NCI-H128 (cell line): ENCODE results near the gene USP46.

Experiments used
- DNase-seq: peaks from one replicate; lab custom pipeline; 2025; ENCODE audit not compliant: unreplicated experiment; lab: John Stamatoyannopoulos, UW

Gene USP46

GRCh38 chr4:52657618-52658501, 1.2 kb downstream of the USP46 start:
- no peak for DNase-seq

DNA sequence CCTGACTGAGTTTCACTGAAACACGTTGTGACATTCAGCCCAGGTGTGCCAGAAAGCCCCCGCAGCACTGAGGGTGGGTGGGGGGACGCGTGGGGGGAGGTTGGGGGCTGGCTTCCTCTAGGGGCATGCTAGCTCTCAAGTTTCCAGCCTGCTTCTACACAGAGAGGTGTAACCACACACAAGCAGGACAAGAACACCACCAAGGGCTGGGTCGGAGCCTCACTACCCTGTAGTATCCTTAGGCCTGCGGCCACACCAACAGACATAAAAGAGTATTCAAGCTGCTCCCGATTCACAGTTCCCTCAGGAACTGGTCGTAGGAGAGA, 1.8 kb downstream of the USP46 start:
- no peak for DNase-seq

DNA sequence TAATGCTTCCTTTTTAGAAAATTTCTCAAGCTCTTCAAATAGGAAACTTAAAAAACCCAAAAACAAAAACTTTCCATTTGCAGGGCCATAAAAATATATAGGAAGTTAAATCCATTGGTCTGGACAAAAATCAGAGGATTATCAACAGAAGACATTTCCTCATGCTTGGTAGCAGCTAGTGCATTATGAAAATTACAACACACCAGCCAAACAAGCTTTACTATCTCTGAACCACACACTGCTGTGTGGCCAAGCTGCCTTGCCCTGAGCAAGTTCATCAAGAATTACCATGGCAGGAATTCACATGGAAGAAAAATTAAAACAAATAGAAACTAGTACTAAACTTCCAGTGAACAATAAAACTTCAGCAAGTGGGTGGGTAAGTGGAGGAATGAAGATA, 3.6 kb downstream of the USP46 start:
- DNase-seq, result no peak

DNA sequence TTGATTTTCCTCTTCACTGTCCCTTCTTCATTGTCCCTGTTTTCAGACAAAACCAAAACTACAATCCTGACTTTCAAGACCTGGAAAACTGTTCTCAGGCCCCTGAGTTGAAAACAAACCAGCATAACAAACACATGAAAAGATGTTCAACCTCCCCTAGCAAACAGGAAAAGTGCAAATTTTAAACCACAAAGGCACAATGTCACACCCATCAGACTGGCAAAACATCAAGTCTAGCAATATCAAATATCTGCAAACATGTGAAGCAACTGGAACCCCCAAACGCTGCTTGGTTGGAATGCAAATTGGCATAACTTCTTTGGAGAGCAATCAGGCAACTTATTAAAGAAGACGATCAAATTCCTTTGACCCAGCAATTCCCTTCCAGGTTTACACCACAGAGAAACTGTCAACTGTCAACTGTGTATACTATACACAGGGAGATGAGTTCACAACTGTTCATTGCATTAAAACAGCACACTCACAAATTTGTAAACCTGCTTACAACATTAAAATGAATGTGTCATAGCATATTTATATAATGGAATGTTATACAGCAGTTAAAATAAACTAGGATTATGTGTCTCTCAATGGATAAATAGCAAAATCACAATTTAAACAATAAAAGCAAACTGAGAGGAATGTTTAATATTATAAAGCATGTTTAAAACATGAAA, 7.0 kb downstream of the USP46 start:
- DNase-seq, result no peak

DNA sequence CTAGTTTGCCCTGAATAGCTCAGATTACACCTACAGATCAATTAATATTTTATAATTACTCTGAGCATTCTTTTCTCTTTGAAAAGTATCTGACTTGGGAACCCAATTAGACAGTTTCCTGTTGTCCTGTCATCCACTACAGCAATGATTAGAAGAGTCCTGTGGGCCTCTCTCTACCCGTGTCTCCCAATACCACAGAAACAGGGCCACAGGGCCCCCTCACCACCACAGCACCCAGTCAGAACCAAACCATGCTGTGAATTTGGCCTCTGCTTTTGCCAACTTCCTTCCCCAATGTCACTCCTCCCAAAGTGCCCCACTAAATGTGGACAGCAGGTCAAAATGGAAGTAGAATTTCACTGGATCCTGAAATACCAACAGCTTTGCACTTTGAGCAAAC, 10.3 kb downstream of the USP46 start:
- DNase-seq, result no peak

DNA sequence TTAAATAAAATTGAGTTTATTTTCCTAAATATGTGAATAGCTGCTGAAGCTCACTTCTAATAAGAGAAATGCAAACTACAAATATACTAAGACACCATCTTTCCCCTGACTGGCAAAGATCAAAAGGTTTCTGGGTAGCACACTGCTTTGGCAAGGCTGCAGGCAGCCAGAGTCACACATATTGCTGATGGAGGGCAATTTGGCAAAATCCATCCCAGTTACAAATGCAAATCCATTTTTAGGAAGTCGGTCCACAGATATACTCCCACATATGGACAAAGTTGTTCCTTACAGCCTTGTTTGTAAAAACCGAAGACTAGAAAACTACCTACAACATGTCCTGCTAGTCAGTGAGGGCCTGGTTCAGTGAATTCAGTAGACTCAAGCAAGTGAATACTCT, 12.4 kb downstream of the USP46 start:
- DNase-seq, result no peak

- no peak for DNase-seq
Measured at GRCh38 chr4:52646096-52646495, 13.0 kb downstream of the USP46 start.

DNA sequence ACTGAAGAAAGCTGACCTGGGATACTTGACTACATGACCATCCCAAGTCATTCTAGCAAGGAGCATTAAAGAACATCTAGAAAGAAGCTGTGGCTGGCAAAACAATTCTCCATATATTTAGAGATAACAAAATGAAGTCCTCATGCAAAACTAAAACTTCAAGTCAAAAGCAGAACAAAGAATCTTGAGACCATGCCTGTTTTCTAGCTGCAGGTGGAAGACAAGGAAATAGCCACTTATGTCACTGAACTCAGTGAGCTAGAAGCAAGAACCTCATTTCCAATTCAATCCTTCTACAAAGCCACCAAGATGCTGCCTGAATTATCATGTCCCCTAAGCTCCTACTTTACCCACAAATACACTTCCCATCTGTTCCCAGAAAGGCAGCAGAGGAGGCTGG, 13.8 kb downstream of the USP46 start:
- no peak for DNase-seq

GRCh38 chr4:52643785-52644244, 15.3 kb downstream of the USP46 start:
- DNase-seq, result no peak

- DNase-seq, result no peak
Measured at GRCh38 chr4:52643190-52643589, 15.9 kb downstream of the USP46 start.

DNA sequence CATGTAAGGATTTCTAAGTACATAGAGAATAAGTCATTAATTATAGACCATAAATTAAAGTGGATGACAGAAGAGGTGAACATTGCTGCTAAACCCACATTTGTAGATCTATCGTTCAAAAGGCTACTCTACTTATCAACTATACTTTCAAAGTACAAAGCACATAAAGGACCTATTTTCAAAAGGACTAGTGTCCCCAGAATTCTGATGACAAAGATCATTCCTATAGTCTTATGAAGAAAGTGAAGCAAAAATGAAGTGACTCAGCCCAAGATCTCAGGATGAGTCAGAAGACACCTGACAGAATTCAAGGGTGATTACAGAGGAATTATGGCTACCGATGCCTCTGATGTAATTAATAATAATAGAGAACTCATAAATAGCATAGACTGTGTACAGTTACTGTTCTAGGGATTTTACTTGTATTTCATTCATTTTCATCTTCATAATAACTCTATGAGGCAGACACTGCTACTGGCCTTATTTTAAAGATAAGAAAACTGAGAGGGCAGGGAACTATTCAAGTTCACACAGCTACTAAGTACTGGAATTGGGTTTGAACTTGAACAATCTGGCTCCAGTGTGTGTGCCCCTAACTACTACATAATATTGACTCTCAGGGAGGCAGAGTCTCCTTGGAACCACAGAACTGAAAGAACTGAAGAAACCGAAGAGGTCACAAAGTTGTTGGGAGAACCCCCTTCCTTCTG, 17.1 kb downstream of the USP46 start:
- no peak for DNase-seq

DNA sequence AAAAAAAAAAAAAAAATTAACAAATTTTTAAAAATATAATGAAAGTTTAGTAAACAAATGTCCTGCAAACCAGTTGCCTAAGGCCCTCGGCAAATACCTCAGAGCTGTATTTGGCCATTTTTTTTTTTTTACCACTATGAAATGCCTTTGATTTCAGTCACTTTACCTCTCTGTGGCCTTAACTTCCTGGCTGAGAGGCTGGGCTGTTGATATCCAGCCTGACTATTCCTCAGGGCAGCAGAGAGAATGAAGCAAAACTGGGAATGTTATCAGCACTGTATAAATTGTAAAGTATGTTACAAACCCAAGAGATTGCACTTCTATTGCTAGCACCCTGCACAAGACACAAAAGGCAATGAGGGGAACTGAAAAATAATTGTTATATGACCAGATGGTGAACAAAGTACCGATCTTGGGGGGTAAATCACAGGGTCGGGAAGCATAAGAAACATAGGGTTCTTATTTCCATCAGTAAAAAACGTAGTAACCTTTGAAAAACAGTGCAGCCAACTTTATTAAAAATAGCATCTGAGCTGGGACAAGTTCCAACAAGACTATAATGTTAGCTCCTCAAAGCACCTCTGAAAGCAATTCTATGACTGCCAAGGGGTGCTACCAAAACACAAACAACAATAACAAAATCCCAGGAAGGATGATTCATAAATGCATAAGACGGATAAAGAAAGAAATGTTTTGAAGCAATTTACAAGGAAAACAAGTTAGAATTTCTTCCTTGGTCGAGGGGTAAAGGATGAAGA, 18.1 kb downstream of the USP46 start:
- DNase-seq, result no peak

DNA sequence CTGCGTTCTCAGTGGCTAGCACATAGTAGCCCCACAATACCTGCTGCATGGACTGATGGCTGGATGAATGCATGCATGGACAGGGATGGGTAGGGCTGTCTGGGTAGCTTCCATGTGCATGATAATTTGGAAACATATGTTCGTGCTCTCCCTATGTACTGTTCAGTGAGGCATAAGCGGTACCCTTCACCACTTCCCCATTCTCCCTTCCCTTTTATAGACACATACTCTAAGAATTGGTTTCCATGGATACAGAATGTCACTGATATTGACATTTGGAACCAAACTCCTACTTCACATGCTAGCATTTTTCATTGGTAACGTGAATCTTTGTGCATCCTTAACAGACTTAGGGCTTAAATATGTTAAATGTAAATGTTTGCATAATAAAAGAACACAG, 20.4 kb downstream of the USP46 start:
- DNase-seq, result no peak

GRCh38 chr4:52637116-52637515, 22.0 kb downstream of the USP46 start:
- DNase-seq, result no peak

DNA sequence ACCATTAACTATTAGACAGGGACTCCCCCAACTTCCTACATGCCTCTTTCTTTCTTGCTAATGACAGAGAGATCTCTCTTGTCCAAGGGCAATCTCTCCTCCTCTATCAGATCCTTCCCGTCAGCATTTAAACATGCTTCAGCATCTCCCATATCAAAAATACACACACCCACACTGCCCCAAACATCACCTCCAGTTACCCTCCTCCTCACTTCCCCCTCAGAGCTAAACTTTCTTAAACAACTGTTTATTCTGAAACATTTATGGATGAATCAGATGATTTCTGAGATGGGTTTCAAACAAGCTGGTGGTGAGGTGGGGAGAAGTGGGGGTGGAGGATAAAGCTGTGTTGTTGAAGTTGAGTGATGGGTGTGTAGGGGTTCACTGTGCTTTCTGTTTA, 23.5 kb downstream of the USP46 start:
- DNase-seq, result no peak

- DNase-seq, result no peak
Measured at GRCh38 chr4:52635130-52635529, 24.0 kb downstream of the USP46 start.

- DNase-seq, result no peak
Measured at GRCh38 chr4:52633846-52634245, 25.3 kb downstream of the USP46 start.

DNA sequence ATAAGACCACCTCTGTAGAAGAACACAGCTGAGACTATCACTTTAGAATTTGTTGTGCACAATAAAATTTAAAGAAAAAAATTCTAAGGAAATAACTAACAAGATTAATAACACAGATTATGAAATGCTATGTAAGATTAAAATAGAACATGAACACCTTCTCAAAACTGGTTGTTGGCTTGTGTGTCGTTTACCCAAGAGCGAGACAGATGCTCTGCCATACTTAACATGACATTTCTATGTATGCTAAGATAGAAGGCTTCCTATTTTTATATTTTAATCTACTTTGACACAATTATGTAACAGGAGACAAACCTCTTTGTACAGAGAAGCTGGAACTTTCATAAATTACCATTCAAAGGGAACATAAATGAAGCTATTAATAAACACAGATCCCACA, 30.1 kb downstream of the USP46 start:
- DNase-seq, result no peak

- DNase-seq, result no peak
Measured at GRCh38 chr4:52628543-52628942, 30.6 kb downstream of the USP46 start.

DNA sequence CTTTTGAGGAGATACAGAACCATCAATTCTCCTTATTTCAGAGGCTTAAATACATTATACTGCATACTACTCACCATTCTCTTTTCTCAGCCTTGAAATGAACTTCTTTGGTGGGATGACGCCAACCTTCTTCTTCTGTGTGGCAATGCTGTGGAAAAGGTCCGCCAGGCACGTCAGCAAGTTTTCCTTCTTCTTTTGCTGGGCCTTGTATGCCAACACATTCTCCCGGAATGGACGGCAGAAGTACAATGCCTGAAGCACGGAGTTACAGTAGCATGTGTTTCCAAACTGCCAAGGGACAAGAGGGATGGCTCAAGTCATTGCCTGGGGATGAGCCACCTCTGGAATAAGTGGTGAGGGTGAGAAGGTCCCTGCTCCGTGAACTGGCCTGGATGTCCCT, 31.2 kb downstream of the USP46 start:
- no peak for DNase-seq

- no peak for DNase-seq
Measured at GRCh38 chr4:52625216-52625615, 33.9 kb downstream of the USP46 start.
